ENCODE results near the gene EZR.

The EZR gene

DNA sequence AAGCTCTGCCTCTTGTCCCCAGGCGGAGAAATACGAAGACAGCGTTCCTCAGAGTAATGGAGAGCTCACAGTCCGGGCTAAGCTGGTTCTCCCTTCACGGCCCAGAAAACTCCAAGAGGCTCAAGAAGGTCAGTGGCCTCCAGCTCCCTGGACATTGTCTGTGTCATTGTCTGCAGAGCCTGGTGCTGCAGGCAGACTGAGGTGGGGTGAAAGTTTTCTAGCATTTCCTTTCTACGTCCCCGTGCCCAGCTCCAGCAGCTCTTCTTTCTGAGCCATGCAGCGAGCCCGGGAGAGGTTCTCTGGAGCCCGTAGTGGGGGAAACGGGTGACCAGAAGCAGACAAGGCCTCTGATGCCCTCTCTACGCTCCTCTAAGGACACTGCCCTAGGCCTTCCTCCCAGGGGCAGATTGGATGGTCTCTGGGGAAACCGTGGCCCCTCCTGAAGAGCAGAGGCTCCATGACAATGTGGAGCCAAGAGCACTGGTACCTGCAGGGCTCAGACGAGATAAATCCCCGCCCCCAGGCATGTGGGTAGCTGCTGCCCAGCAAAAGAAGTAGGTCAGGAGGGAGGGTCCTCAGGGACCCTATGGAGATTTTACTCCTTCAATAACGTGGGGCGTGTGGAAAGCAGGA lies 58.4 kb downstream of the EZR start:
- no peak for DNase-seq (ENCODE audit: low read depth, low spot score)

GRCh38 chr6:158759966-158760617 lies 59.1 kb downstream of the EZR start:
- DNase-seq (ENCODE audit: low read depth, low spot score) = no peak

- no peak for DNase-seq (ENCODE audit: low read depth, low spot score)
Observed at GRCh38 chr6:158758941-158759479, 60.2 kb downstream of the EZR start.

DNA sequence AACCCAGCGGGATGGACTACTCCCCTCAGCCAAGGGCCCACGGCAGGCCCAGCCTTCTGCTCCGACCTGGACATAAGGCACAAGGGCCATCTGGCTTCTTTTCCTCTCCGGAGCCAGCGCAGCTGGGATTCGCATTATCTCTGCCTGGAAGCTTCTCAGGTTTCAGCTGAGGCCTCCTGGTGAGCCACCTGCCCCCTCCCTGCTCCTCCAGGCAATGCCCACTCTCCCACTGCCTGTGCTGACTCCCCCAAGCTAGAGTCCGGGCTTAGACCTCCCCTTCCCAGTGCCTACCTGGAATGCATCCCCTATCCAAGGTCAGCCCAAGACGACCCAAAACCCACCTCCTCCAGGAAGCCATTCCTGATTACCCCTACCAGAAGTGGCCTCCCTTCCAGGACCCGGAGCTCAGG lies 60.7 kb downstream of the EZR start:
- DNase-seq (ENCODE audit: low read depth, low spot score) = no peak

GRCh38 chr6:158757753-158758090 lies 61.4 kb downstream of the EZR start:
- DNase-seq (ENCODE audit: low read depth, low spot score) = no peak

- no peak for DNase-seq (ENCODE audit: low read depth, low spot score)
Observed at GRCh38 chr6:158756977-158757752, 62.0 kb downstream of the EZR start.

DNA sequence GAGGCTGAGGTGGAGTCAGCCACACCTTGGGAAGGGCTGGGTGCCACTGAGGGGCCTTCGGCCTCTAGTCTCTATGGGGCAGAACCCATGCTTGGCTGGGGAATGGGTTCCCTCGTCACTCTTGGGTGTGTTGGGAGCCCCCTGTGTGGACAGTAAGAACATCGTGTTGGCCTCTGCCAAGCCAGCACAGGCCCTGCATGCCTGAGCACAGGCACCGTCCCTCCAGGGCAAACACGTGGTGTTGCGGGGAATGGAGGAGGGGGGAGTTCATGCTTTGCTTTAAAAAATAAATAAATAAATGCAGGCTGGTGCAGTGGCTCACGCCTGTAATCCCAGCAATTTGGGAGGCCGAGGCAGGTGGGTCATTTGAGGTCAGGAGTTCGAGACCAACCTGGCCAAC lies 63.0 kb downstream of the EZR start:
- no peak for DNase-seq (ENCODE audit: low read depth, low spot score)

DNA sequence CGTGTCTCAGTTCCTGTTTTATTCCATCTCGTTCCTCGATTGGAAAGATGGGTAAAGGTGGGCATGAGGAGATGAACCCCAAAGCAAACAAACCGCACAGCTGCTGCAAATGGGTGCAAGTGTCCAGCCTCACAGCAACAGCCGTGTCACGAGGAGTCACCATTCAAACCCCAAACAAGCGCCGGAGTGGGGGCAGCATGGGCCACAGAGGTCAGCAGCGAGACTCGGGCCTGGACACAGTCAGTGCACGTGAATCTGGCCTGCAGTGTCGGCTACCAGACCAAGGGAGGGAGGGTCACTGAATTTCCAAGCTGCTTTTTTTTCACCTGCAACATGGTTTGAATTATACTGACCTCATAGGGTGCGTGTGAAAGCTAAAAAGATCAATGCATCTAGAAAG lies 63.5 kb downstream of the EZR start:
- DNase-seq (ENCODE audit: low read depth, low spot score) = no peak

- no peak for DNase-seq (ENCODE audit: low read depth, low spot score)
Observed at GRCh38 chr6:158754738-158755137, 64.4 kb downstream of the EZR start.

DNA sequence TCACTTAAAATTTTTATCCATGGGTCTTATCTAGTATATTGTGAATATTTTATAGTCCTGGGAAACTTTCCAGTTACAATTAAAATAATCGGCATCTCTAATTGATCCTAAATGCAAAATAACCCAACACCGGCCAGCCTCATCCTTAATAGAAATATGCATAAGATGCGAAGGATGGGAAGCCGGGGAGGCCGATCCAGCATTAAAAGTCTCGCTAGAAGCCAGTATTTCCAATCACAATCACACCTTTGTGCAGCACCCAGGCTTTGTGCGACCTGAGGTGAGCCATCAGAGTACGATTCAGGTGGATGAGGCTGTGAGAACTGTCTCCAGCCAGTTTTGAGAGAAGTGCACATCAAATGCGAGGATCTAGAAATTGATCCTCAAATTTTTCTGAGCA lies 65.4 kb downstream of the EZR start:
- no peak for DNase-seq (ENCODE audit: low read depth, low spot score)

DNA sequence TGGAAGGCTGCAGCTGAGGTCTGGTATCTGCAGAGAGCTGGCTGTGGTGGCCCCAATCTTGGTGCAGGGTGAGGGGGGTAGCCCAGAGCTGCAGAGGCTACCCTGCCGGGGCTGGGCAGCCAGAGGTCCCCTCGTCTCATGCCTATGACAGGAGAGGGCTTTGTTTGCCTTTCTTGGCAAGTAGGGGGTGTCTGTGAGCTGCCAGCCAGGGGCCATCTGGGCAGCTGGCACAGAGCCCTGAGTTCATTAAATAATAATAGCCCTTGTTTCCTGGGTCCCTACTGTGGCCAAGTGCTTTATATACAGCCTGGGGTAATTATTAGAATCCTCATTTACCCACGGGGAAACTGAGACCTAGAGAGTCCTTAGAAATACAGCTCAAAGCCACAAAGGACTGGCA lies 66.6 kb downstream of the EZR start:
- DNase-seq (ENCODE audit: low read depth, low spot score) = no peak

DNA sequence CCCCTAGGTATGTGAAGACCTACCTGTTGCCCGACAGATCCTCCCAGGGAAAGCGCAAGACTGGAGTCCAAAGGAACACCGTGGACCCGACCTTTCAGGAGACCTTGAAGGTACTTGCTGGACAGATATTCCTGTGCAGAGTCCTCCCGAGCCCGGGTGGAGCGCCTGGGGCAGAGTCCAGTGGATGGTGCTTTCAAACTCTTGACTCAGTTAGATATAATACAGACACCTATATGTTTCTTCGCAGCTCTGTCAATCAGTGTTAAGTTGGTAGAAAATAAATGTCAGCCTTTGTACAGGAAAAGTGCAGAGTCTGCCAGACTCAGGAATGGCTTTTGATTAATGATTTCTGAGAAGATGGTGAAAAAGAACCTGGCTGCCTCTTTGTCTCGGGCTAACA lies 67.2 kb downstream of the EZR start:
- DNase-seq (ENCODE audit: low read depth, low spot score) = no peak

- no peak for DNase-seq (ENCODE audit: low read depth, low spot score)
Observed at GRCh38 chr6:158751224-158751623, 67.9 kb downstream of the EZR start.

- DNase-seq (ENCODE audit: low read depth, low spot score) = no peak
Observed at GRCh38 chr6:158744986-158745430, 74.2 kb downstream of the EZR start.

DNA sequence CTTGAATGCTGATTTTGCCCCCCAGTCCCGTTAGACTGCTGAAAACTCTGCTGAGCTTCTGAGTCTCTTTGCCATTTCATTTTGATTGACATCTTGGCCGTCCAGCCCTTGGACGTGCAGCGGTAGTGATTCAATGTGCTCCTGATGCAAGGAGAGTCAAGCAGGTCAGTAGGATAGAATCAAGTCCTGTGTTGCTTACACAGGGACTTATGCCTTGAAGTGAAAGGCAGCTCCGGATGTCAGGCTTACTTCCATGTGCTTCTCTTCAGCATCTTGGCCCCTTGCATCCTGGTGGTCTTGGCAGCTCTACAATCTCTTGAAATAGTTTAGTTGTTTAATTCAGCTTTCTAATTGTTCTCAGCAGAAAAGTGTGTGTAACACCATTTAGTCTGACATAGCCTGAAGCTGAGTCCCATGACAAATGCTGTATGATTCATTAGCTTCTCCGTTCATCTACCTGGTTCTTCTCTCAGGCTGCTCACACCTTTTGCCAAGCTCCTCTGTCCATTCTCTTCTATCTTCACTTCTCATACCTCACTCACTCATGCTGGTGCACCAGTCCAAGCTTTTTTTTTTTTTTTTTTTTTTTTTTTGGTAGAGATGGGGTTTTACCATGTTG lies 76.0 kb downstream of the EZR start:
- no peak for DNase-seq (ENCODE audit: low read depth, low spot score)

DNA sequence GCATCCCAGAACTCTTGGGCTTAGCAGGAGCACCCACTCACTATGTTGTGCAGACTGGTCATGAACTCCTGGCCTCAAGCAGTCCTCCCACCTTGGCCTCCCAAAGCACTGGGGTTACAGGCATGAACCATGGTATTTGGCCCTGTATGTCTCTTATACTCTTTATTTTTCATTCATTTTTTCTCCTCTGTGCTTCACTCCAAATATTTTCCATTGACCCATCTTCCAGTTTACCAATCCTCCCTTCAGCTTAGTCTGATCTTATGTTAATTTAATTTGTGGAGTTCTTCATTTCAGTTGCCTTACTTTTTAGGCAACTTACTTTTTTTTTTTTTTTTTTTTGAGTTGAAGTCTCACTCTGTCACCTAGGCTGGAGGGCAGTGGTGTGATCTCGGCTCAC lies 79.5 kb downstream of the EZR start:
- DNase-seq (ENCODE audit: low read depth, low spot score) = no peak

- DNase-seq (ENCODE audit: low read depth, low spot score) = no peak
Observed at GRCh38 chr6:158737710-158738615, 81.2 kb downstream of the EZR start.

- no peak for DNase-seq (ENCODE audit: low read depth, low spot score)
Observed at GRCh38 chr6:158737082-158737709, 82.0 kb downstream of the EZR start.

DNA sequence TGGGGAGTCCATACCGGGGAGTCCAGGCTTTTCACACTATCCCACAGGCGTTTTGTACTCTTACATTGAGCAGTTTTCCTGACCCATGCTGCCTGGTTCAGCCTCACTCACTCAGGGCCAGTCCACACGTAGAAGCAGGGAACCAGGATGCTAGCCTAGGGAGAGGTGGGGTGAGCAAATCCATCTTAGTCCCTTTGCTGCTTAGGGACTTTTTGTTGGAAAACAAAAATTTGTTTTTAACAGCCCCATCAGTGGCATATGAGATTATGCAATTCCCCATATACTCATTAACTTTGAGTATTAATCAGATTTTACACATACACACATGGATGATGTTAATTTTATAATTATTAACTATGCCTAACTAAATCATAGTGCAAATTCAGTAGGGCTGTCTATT lies 84.2 kb downstream of the EZR start:
- no peak for DNase-seq (ENCODE audit: low read depth, low spot score)

DNA sequence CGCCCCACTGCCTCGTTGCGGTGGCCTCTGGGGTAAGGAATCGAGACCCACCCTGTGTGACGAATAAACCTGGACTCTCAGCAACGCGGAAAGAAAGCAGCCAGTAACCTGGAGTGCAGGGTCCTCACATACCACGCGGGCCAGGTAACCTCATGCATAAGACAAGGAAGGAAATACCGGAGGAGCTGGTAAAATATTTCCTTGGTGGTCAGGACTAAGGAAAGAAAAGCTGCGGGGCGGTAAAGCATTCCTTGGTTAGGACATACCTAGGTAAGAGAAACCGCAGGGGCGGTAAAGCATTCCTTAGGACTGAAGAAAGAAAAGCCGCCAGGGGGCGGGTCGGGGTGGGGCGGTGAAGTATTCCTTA lies 88.6 kb downstream of the EZR start:
- DNase-seq (ENCODE audit: low read depth, low spot score) = no peak

Data from activated naive CD8-positive, alpha-beta T cell treated with anti-CD3 and anti-CD28 coated beads, Interleukin-2, amount 50 U/mL, for 16 hours (primary cell).